ENCODE results near the gene RPS21. TPM values are rescaled to one million over a fixed set of nuclear protein-coding genes. Genes with fewer than 3 reads are reported as not detected.

The RPS21 gene
- total RNA-seq, 2 experiments from 2014 or later = 2,670 to 2,760 TPM

GRCh38 chr20:62412194-62413024 is 25.5 kb downstream of the RPS21 start:
- CTCF ChIA-PET = no interaction called here

GRCh38 chr20:62413025-62413570 is 26.2 kb downstream of the RPS21 start:
- Mint-ChIP-seq H3K4me3 (no peak overlapping the region), H3K4me1 (ENCODE audit: low read depth) (no peaks in the 10 kb centered on the region), H3K9me3 (no peaks in the 10 kb centered on the region), H3K27me3 (no peaks in the 10 kb centered on the region), H3K27ac (no peak overlapping the region), H3K36me3 (ENCODE audit: low read depth) (no peaks in the 10 kb centered on the region)
- DNase-seq (no peak), ATAC-seq (no peak)
- CTCF ChIA-PET = no interaction called here
- TF ChIP-seq CTCF (IDR thresholded peaks at IDR 0.05) = no peak
- intact Hi-C loops (cut with micrococcal nuclease) = no loop called here
- POLR2A ChIA-PET = no interaction called here

More at GRCh38 chr20:62412194-62413024, 25.5 kb downstream of the RPS21 start:
- no peak overlapping the region for H3K27ac Mint-ChIP-seq
- DNase-seq (no peak), ATAC-seq (no peak)
- no peaks in the 10 kb centered on the region for H3K36me3 Mint-ChIP-seq (ENCODE audit: low read depth)
- no peaks in the 10 kb centered on the region for H3K27me3 Mint-ChIP-seq
- POLR2A ChIA-PET = no interaction called here
- H3K9me3 Mint-ChIP-seq = no peaks in the 10 kb centered on the region
- H3K4me3 Mint-ChIP-seq = no peak overlapping the region
- intact Hi-C loops (cut with micrococcal nuclease) = no loop called here
- H3K4me1 Mint-ChIP-seq (ENCODE audit: low read depth) = no peaks in the 10 kb centered on the region
- TF ChIP-seq CTCF (IDR thresholded peaks at IDR 0.05) = no peak

GRCh38 chr20:62413896-62414481 is 27.1 kb downstream of the RPS21 start:
- DNase-seq (no peak), ATAC-seq (no peak)
- intact Hi-C loops (cut with micrococcal nuclease) = no loop called here
- POLR2A ChIA-PET = no interaction called here
- Mint-ChIP-seq H3K4me3 (no peak overlapping the region), H3K27ac (no peak overlapping the region), H3K27me3 (no peaks in the 10 kb centered on the region), H3K36me3 (ENCODE audit: low read depth) (no peaks in the 10 kb centered on the region), H3K4me1 (ENCODE audit: low read depth) (no peaks in the 10 kb centered on the region), H3K9me3 (no peaks in the 10 kb centered on the region)
- no peak for TF ChIP-seq CTCF (IDR thresholded peaks at IDR 0.05)
- CTCF ChIA-PET = no interaction called here

GRCh38 chr20:62415354-62416111 is 28.6 kb downstream of the RPS21 start:
- Mint-ChIP-seq H3K4me1 (ENCODE audit: low read depth) (no peaks in the 10 kb centered on the region), H3K36me3 (ENCODE audit: low read depth) (no peaks in the 10 kb centered on the region), H3K9me3 (no peaks in the 10 kb centered on the region), H3K27me3 (no peaks in the 10 kb centered on the region), H3K4me3 (no peak overlapping the region), H3K27ac (no peak overlapping the region)
- no peak for TF ChIP-seq CTCF (IDR thresholded peaks at IDR 0.05)
- DNase-seq (no peak), ATAC-seq (no peak)
- CTCF ChIA-PET = no interaction called here
- POLR2A ChIA-PET = no interaction called here
- intact Hi-C loops (cut with micrococcal nuclease) = no loop called here
